ENCODE measurements around the gene PCDHGB1.
"Not testable (repeated sequence)": the region's sequence is repeated elsewhere in the genome, so short reads cannot be mapped to it uniquely, and the experiment has no call there.

PCDHGB1 gene

GRCh38 chr5:141338538-141339306 lies 11.2 kb upstream of the PCDHGB1 start, which contains the start of gene PCDHGA2:
Gene PCDHGA2 (plus strand): TSS chr5:141338760.
- H3K4me3 ChIP-seq (ENCODE audit: low read depth, low read length): no peak within 1 kb of the TSS
- H3K9me3 ChIP-seq (ENCODE audit: control insufficient read depth, insufficient read depth, low read depth, low read length): no peaks in the 10 kb centered on the region

GRCh38 chr5:141340781-141341354 lies 9.0 kb upstream of the PCDHGB1 start:
- H3K9me3 ChIP-seq (ENCODE audit: control insufficient read depth, insufficient read depth, low read depth, low read length); POLR2A ChIA-PET; H3K4me3 ChIP-seq (ENCODE audit: low read depth, low read length); H3K27ac ChIP-seq (ENCODE audit: extremely low read depth, low read depth, low read length); H3K36me3 ChIP-seq (ENCODE audit: control insufficient read depth in 2 of 2, insufficient read depth in 1 of 2, low read length in 2 of 2); H3K4me1 ChIP-seq (ENCODE audit: control insufficient read depth, insufficient read depth, low read length): not testable (repeated sequence)
- CTCF ChIA-PET: interaction anchor here (1.0 to 1.8 kb wide), 3 partner anchors 9 to 223 kb away, joined by 3 to 11 read pairs (median 5); partner anchors contain the start of gene PCDHGB1

More at GRCh38 chr5:141338538-141339306, 11.2 kb upstream of the PCDHGB1 start, which contains the start of gene PCDHGA2:
- ChIA-PET CTCF (interaction anchor here (0.6 to 3.0 kb wide), 31 partner anchors 10 to 1294 kb away, joined by 3 to 41 read pairs (median 4); partner anchors contain the start of genes PCDHB15, PCDHGA1, PCDHGA12 and PCDHGA4), POLR2A (interaction anchor here (1.0 to 1.2 kb wide), 2 partner anchors 18 to 19 kb away, joined by 3 to 5 read pairs; partner anchors contain the start of gene TAF7)
- TF ChIP-seq ZNF561 (tag by site-specific recombination; IDR thresholded peaks at IDR 0.05; ENCODE audit: borderline replicate concordance) (no peak), ZNF2 (tag by site-specific recombination; IDR thresholded peaks at IDR 0.05) (peak; percentile 57; the same call in 1 of the 2 replicates), ZNF654 (tag by site-specific recombination; IDR thresholded peaks at IDR 0.05; ENCODE audit: low read depth) (peak; percentile 23; the same call in 1 of the 2 replicates)
- no peaks in the 10 kb centered on the region for H3K36me3 ChIP-seq (ENCODE audit: control insufficient read depth in 2 of 2, insufficient read depth in 1 of 2, low read length in 2 of 2)
- no peak within 1 kb of the TSS for H3K27ac ChIP-seq (ENCODE audit: extremely low read depth, low read depth, low read length)
- H3K4me1 ChIP-seq (ENCODE audit: control insufficient read depth, insufficient read depth, low read length): no peaks in the 10 kb centered on the region

- Histone ChIP-seq H3K9me3 (ENCODE audit: control insufficient read depth, insufficient read depth, low read depth, low read length) (no peaks in the 10 kb centered on the region), H3K27ac (ENCODE audit: extremely low read depth, low read depth, low read length) (no peak overlapping the region), H3K36me3 (ENCODE audit: control insufficient read depth in 2 of 2, insufficient read depth in 1 of 2, low read length in 2 of 2) (no peaks in the 10 kb centered on the region), H3K4me1 (ENCODE audit: control insufficient read depth, insufficient read depth, low read length) (no peaks in the 10 kb centered on the region), H3K4me3 (ENCODE audit: low read depth, low read length) (no peak overlapping the region)
- ChIA-PET POLR2A (no interaction called here), CTCF (interaction anchor here (0.6 to 3.3 kb wide), 16 partner anchors 9 to 484 kb away, joined by 3 to 21 read pairs (median 4); partner anchors contain the start of genes PCDHGA1, PCDHGA5, PCDHGB5 and TAF7)
- TF ChIP-seq ZNF19 (tag by site-specific recombination; IDR thresholded peaks at IDR 0.05; ENCODE audit: low read depth) (no peak), ZNF513 (tag by site-specific recombination; IDR thresholded peaks at IDR 0.05) (no peak), ZNF624 (tag by site-specific recombination; IDR thresholded peaks at IDR 0.05) (no peak), EGR2 (tag by site-specific recombination; IDR thresholded peaks at IDR 0.05; ENCODE audit: low read depth) (no peak)
Observed at GRCh38 chr5:141342773-141343172, 7.1 kb upstream of the PCDHGB1 start.

GRCh38 chr5:141343242-141343952 lies 6.5 kb upstream of the PCDHGB1 start, which contains the start of gene PCDHGA3:
Gene PCDHGA3 (plus strand): TSS chr5:141343829. CDS start chr5:141344034, 205 bp downstream.
- Histone ChIP-seq H3K4me1 (ENCODE audit: control insufficient read depth, insufficient read depth, low read length) (no peaks in the 10 kb centered on the region), H3K27ac (ENCODE audit: extremely low read depth, low read depth, low read length) (no peak within 1 kb of the TSS), H3K4me3 (ENCODE audit: low read depth, low read length) (no peak within 1 kb of the TSS), H3K9me3 (ENCODE audit: control insufficient read depth, insufficient read depth, low read depth, low read length) (no peaks in the 10 kb centered on the region), H3K36me3 (ENCODE audit: control insufficient read depth in 2 of 2, insufficient read depth in 1 of 2, low read length in 2 of 2) (no peaks in the 10 kb centered on the region)
- ChIA-PET POLR2A (interaction anchor here (1.0 kb wide), 1 partner anchor 23 kb away, joined by 6 read pairs; the partner anchor contains the start of gene TAF7), CTCF (interaction anchor here (0.6 to 3.3 kb wide), 13 partner anchors 9 to 223 kb away, joined by 3 to 21 read pairs (median 7); partner anchors contain the start of genes PCDHGA1, PCDHGA5, PCDHGB5 and TAF7)
- TF ChIP-seq ZSCAN23 (tag by site-specific recombination; IDR thresholded peaks at IDR 0.05) (no peak), ZNF654 (tag by site-specific recombination; IDR thresholded peaks at IDR 0.05; ENCODE audit: low read depth) (peak; percentile 20; the same call in 1 of the 2 replicates), ZNF2 (tag by site-specific recombination; IDR thresholded peaks at IDR 0.05) (peak; percentile 30; the same call in 1 of the 2 replicates), YY1 (tag by site-specific recombination; IDR thresholded peaks at IDR 0.05) (no peak), ZNF138 (tag by site-specific recombination; IDR thresholded peaks at IDR 0.05; ENCODE audit: borderline replicate concordance) (no peak), ZBTB49 (tag by site-specific recombination; IDR thresholded peaks at IDR 0.05; ENCODE audit: low read depth) (no peak), IKZF3 (tag by site-specific recombination; IDR thresholded peaks at IDR 0.05) (no peak), KLF10 (tag by site-specific recombination; IDR thresholded peaks at IDR 0.05) (no peak), TRIM28 (IDR thresholded peaks at IDR 0.05; ENCODE audit: borderline replicate concordance, low read length) (no peak), ZNF26 (tag by site-specific recombination; IDR thresholded peaks at IDR 0.05) (no peak), ATF2 (tag by site-specific recombination; IDR thresholded peaks at IDR 0.05; ENCODE audit: low read depth) (no peak)
